ENCODE data around the gene WDR36.

- TF ChIP-seq EZH2phosphoT487 (IDR thresholded peaks at IDR 0.05; ENCODE audit: insufficient read depth, low read depth), result no peak
- TF ChIP-seq EZH2 (IDR thresholded peaks at IDR 0.05; ENCODE audit: insufficient read depth, poor library complexity, severe bottlenecking), result no peak
These were observed 50.8 kb downstream of the WDR36 start for GRCh38 chr5:111142932-111143331.
